HepG2 (cell line): Measurements from ENCODE around the gene SPRY1. TPM values are rescaled to one million over a fixed set of nuclear protein-coding genes. Genes with fewer than 3 reads are reported as not detected.

ENCODE experiments used
- ATAC-seq: fragments of 200-7000 bp; cut with Tn5 transposase; 3 replicates; pipeline ENCODE4 v1.9.1; 2020; ENCODE audit warnings: mild to moderate bottlenecking, moderate library complexity
- BruUV-seq: library from RNA; stranded (reverse); fragments of 400-500 nt; replicated peaks from 2 replicates; lab custom pipeline; 2021; lab: Mats Ljungman, UMichigan
- CTCF ChIA-PET: fragments of 300-600 bp; formaldehyde crosslinking; extraction: SDS; loops from one replicate; lab custom pipeline; 2021; ENCODE audit warnings: low total read pairs, inconsistent platforms, low intra/inter-chr PET ratio; lab: Yijun Ruan, JAX
- POLR2A ChIA-PET: fragments of 350-600 bp; sonication (Branson Sonifier 250); formaldehyde crosslinking; loops from one replicate; lab custom pipeline; 2020; ENCODE audit warnings: antibody characterized with exemption, inconsistent platforms; lab: Yijun Ruan, JAX
- DNase-seq: peaks from one replicate; pipeline ENCODE4 v3.0.0-alpha.2; 2015; ENCODE audit warnings: low spot score
- FAIRE-seq: peaks from 3 replicates; lab custom pipeline; 2011; peaks lifted over from hg19 to GRCh38; lab: Jason Lieb, UNC
- H2AFZ ChIP-seq: one replicate; pipeline ENCODE4 v1.6.1; 2011; ENCODE audit warnings: low read length, inconsistent platforms
- H3K27ac ChIP-seq: fragments of 300-600 bp; 3 replicates; pipeline ENCODE4 v1.8.0; 2011; ENCODE audit warnings: mixed run types, mild to moderate bottlenecking, mixed read lengths, low read length, inconsistent platforms; ENCODE audit not compliant: insufficient read depth; ENCODE audit errors: extremely low read length
- H3K27me3 ChIP-seq, 2 experiments: fragments of 200-600 bp in 1 of 2; 2 replicates in 1 of 2; 3 replicates in 1 of 2; pipeline versions ENCODE4 v1.6.0 to v1.8.0; 2011; ENCODE audit warnings: low read length in 2 of 2, mild to moderate bottlenecking in 2 of 2, moderate library complexity in 2 of 2, inconsistent platforms in 1 of 2; ENCODE audit not compliant: insufficient read depth in 2 of 2, control insufficient read depth in 1 of 2
- H3K36me3 ChIP-seq, 2 experiments: fragments of 200-600 bp in 1 of 2; replicated peaks in 1 of 2; 2 replicates in 1 of 2; 3 replicates in 1 of 2; pipeline versions ENCODE4 v1.5.1 to v1.8.0; 2011; ENCODE audit warnings: low read length in 2 of 2, inconsistent platforms in 1 of 2; ENCODE audit not compliant: insufficient read depth in 2 of 2, control insufficient read depth in 1 of 2
- H3K4me1 ChIP-seq: 2 replicates; pipeline ENCODE4 v1.5.1; 2012; ENCODE audit warnings: low read length, inconsistent platforms; ENCODE audit not compliant: insufficient read depth
- H3K4me2 ChIP-seq: 2 replicates; pipeline ENCODE4 v1.6.0; 2011; ENCODE audit warnings: low read depth, low read length, inconsistent platforms
- H3K4me3 ChIP-seq, 3 experiments: fragments of 200-600 bp in 1 of 3; sonication (generic), shearing (Covaris generic) in 1 of 3; replicated peaks in 1 of 3; 2 replicates each; pipeline ENCODE4 v1.5.1; 2011 to 2016; ENCODE audit warnings: low read length in 3 of 3, inconsistent platforms in 2 of 3, low read depth in 2 of 3, mild to moderate bottlenecking in 2 of 3, control low read depth in 1 of 3, mixed read lengths in 1 of 3; ENCODE audit not compliant: insufficient read depth in 1 of 3
- H3K79me2 ChIP-seq: one replicate; pipeline ENCODE4 v1.6.1; 2011; ENCODE audit warnings: low read length, inconsistent platforms; ENCODE audit not compliant: insufficient read depth
- H3K9ac ChIP-seq: 2 replicates; pipeline ENCODE4 v1.6.0; 2011; ENCODE audit warnings: mild to moderate bottlenecking, low read depth, low read length, inconsistent platforms; ENCODE audit not compliant: insufficient read depth
- H3K9me3 ChIP-seq: 2 replicates; pipeline ENCODE4 v1.5.1; 2012; ENCODE audit warnings: mild to moderate bottlenecking, low read length
- H4K20me1 ChIP-seq: 2 replicates; pipeline ENCODE4 v1.6.0; 2011; ENCODE audit warnings: inconsistent platforms, mild to moderate bottlenecking, low read length, moderate library complexity; ENCODE audit not compliant: insufficient read depth
- HHEX ChIP-seq: IDR thresholded peaks from 2 replicates; pipeline ENCODE4 v1.6.1; 2016; ENCODE audit warnings: control low read depth
- HIC2 ChIP-seq: sonication (generic); formaldehyde crosslinking; IDR thresholded peaks from 2 replicates; pipeline ENCODE4 v1.9.0; 2022; ENCODE audit warnings: low read depth, missing genetic modification reagents
- JUND ChIP-seq: sonication (generic); formaldehyde crosslinking; IDR thresholded peaks from 2 replicates; pipeline ENCODE4 v1.8.0; 2022; ENCODE audit warnings: mild to moderate bottlenecking, missing genetic modification reagents
- NR2C2 ChIP-seq: sonication (generic); formaldehyde crosslinking; IDR thresholded peaks from 2 replicates; pipeline ENCODE4 v1.4.0; 2020; ENCODE audit warnings: missing genetic modification reagents, mild to moderate bottlenecking, moderate library complexity, borderline replicate concordance
- PHF21A ChIP-seq: sonication (generic); formaldehyde crosslinking; IDR thresholded peaks from 2 replicates; pipeline ENCODE4 v1.5.0; 2020; ENCODE audit warnings: mild to moderate bottlenecking, missing genetic modification reagents
- RARA ChIP-seq: IDR thresholded peaks from 2 replicates; pipeline ENCODE4 v1.6.1; 2016; ENCODE audit warnings: missing genetic modification reagents, missing compliant biosample characterization
- ZBTB26 ChIP-seq: IDR thresholded peaks from 2 replicates; pipeline ENCODE4 v1.6.1; 2016; ENCODE audit warnings: missing compliant biosample characterization, missing genetic modification reagents, borderline replicate concordance
- ZFP36 ChIP-seq: fragments of 150-350 bp; IDR thresholded peaks from 2 replicates; pipeline ENCODE4 v1.6.1; 2018; ENCODE audit warnings: borderline replicate concordance, low read length, low read depth; ENCODE audit not compliant: partially characterized antibody
- ZNF17 ChIP-seq: sonication (generic); formaldehyde crosslinking; IDR thresholded peaks from 2 replicates; pipeline ENCODE4 v1.5.0; 2020; ENCODE audit warnings: mild to moderate bottlenecking, missing genetic modification reagents
- ZNF274 ChIP-seq: sonication (generic); formaldehyde crosslinking; IDR thresholded peaks from 2 replicates; pipeline ENCODE4 v1.5.1; 2020; ENCODE audit warnings: mild to moderate bottlenecking, missing genetic modification reagents
- ZNF709 ChIP-seq: sonication (generic); formaldehyde crosslinking; IDR thresholded peaks from 2 replicates; pipeline ENCODE4 v1.5.0; 2020; ENCODE audit warnings: mild to moderate bottlenecking, missing genetic modification reagents
- WGBS: methylation state at CpG from one replicate; pipeline ENCODE4 v1.1.6; 2017; ENCODE audit warnings: low lambda C conversion rate; 5-methylcytosine and 5-hydroxymethylcytosine counted together
- in situ Hi-C: cut with HindIII; loops from 2 replicates; pipeline ENCODE4 v1.10.0; 2017; ENCODE audit warnings: low pct_unique_long_range_greater_than_20kb; ENCODE audit not compliant: extremely low pct_ligation_motif_present
- intact Hi-C: fragments of 100-400 bp; cut with micrococcal nuclease; formaldehyde crosslinking; loops from one replicate; pipeline ENCODE4 v1.10.0; 2022; ENCODE audit not compliant: unreplicated experiment
- polyA plus RNA-seq, 8 experiments: library from polyadenylated mRNA; depleted of rRNA in 3 of 8; stranded (reverse) in 7 of 8; unstranded in 1 of 8; fragments of >200 nt; fragmentation: Illumina TruSeq in 4 of 8; extraction: Trizol in 4 of 8; gene quantifications; 2 replicates each; pipeline versions ENCODE4 v1.2.1 to v1.2.3, GENCODE V29; 2011 to 2016; ENCODE audit warnings: low read depth in 4 of 8, missing spikeins in 1 of 8, mixed read lengths in 1 of 8; ENCODE audit not compliant: insufficient read depth in 1 of 8
- total RNA-seq, 5 experiments: library from RNA; depleted of rRNA; stranded (reverse); fragments of >200 nt; fragmentation: Illumina TruSeq; extraction: Trizol; gene quantifications; 2 replicates each; pipeline ENCODE4 v1.2.3, GENCODE V29; 2016; ENCODE audit warnings: low read depth in 1 of 5
- TF ChIP-seq, protein P1 (sequence below): IDR thresholded peaks from 2 replicates; pipeline ENCODE4 v1.6.1; 2016; ENCODE audit warnings: low read depth
- TF ChIP-seq, protein P2 (sequence below): sonication (generic); formaldehyde crosslinking; IDR thresholded peaks from 2 replicates; pipeline ENCODE4 v1.8.0; 2022; ENCODE audit warnings: mild to moderate bottlenecking, missing genetic modification reagents, moderate library complexity

Gene SPRY1
- total and polyA plus RNA-seq, 2 of the 13 experiments (the other 11 are each of a cell fraction or from before 2014, with no cell fraction given), result 24.7 to 33.4 TPM

- H3K27ac ChIP-seq, result no peak overlapping the region
- CTCF ChIA-PET, result no interaction called here
- TF ChIP-seq ZNF274 (CRISPR knock-in tag), result no peak
- TF ChIP-seq NR2C2 (CRISPR knock-in tag), result no peak
- TF ChIP-seq ZNF709 (CRISPR knock-in tag), result no peak
- no peak for TF ChIP-seq HHEX (CRISPR knock-in tag)
- TF ChIP-seq, protein P1, sequence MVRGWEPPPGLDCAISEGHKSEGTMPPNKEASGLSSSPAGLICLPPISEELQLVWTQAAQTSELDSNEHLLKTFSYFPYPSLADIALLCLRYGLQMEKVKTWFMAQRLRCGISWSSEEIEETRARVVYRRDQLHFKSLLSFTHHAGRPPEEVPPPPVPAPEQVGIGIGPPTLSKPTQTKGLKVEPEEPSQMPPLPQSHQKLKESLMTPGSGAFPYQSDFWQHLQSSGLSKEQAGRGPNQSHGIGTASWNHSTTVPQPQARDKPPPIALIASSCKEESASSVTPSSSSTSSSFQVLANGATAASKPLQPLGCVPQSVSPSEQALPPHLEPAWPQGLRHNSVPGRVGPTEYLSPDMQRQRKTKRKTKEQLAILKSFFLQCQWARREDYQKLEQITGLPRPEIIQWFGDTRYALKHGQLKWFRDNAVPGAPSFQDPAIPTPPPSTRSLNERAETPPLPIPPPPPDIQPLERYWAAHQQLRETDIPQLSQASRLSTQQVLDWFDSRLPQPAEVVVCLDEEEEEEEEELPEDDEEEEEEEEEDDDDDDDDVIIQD, result no peak
- no peak for TF ChIP-seq RARA (CRISPR knock-in tag)
- H3K79me2 ChIP-seq, result no peaks in the 10 kb centered on the region
- H3K27me3 ChIP-seq, result no peaks in the 10 kb centered on the region
- no peak for DNase-seq
- in situ Hi-C loops (no loop called here), intact Hi-C loops (loop anchor here (10.0 kb wide), 1 partner anchor 912 kb away; no protein-coding TSS in a partner anchor)
- no TSS peak for BruUV-seq
- POLR2A ChIA-PET, result no interaction called here
- no peaks in the 10 kb centered on the region for H4K20me1 ChIP-seq
- peaks cover 29% of the 10 kb centered on the region for H3K4me1 ChIP-seq
- no peaks in the 10 kb centered on the region for H3K9me3 ChIP-seq
- no peak for FAIRE-seq
- no peak overlapping the region for H2AFZ ChIP-seq
- WGBS, result 95% methylated on average over 6 of the region's 6 CpGs
- no peak overlapping the region for H3K4me2 ChIP-seq
- no peaks in the 10 kb centered on the region for H3K36me3 ChIP-seq
- ATAC-seq, result no peak
- H3K9ac ChIP-seq, result no peak overlapping the region
- H3K4me3 ChIP-seq, result no peak overlapping the region
Measured at GRCh38 chr4:123352240-123352945, 44.2 kb upstream of the SPRY1 start.

- Histone ChIP-seq H3K9ac (no peak overlapping the region), H3K4me1 (peaks cover 29% of the 10 kb centered on the region), H3K79me2 (no peaks in the 10 kb centered on the region), H4K20me1 (no peaks in the 10 kb centered on the region), H3K27me3 (no peaks in the 10 kb centered on the region), H3K9me3 (no peaks in the 10 kb centered on the region), H2AFZ (no peak overlapping the region), H3K4me2 (no peak overlapping the region), H3K36me3 (no peaks in the 10 kb centered on the region), H3K27ac (no peak overlapping the region), H3K4me3 (no peak overlapping the region)
- ChIA-PET POLR2A (no interaction called here), CTCF (no interaction called here)
- no peak for DNase-seq
- FAIRE-seq, result no peak
- no TSS peak for BruUV-seq
- in situ Hi-C loops (no loop called here), intact Hi-C loops (loop anchor here (10.0 kb wide), 1 partner anchor 912 kb away; no protein-coding TSS in a partner anchor)
- ATAC-seq, result no peak
- WGBS, result 80% methylated on average over 1 of the region's 1 CpG
- TF ChIP-seq ZNF17 (no peak), ZFP36 (no peak), PHF21A (CRISPR knock-in tag) (no peak), HIC2 (CRISPR knock-in tag) (no peak), JUND (CRISPR knock-in tag) (no peak), ZBTB26 (CRISPR knock-in tag) (no peak)
- TF ChIP-seq, protein P2, sequence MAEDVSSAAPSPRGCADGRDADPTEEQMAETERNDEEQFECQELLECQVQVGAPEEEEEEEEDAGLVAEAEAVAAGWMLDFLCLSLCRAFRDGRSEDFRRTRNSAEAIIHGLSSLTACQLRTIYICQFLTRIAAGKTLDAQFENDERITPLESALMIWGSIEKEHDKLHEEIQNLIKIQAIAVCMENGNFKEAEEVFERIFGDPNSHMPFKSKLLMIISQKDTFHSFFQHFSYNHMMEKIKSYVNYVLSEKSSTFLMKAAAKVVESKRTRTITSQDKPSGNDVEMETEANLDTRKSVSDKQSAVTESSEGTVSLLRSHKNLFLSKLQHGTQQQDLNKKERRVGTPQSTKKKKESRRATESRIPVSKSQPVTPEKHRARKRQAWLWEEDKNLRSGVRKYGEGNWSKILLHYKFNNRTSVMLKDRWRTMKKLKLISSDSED (CRISPR knock-in tag), result no peak
Measured at GRCh38 chr4:123352966-123353365, 43.6 kb upstream of the SPRY1 start.
